GM23338 (cell line): Measurements from ENCODE around the gene WSCD1. TPM values are rescaled to one million over a fixed set of nuclear protein-coding genes. Genes with fewer than 3 reads are reported as not detected.

ENCODE experiments used
- ATAC-seq: fragments of 200-7000 bp; cut with Tn5 transposase; 3 replicates; pipeline ENCODE4 v1.9.1; 2020
- DNase-seq: peaks from one replicate; pipeline ENCODE4 v3.0.0-alpha.2; 2015; ENCODE audit warnings: low spot score
- H2AFZ ChIP-seq: fragments of 200-600 bp; sonication (generic); 2 replicates; pipeline ENCODE4 v1.8.0; 2016; ENCODE audit warnings: antibody characterized with exemption, mild to moderate bottlenecking, moderate library complexity
- H3F3A ChIP-seq: fragments of 200-600 bp; sonication (generic); replicated peaks from 2 replicates; pipeline ENCODE4 v1.8.0; 2017; ENCODE audit warnings: antibody characterized with exemption, mixed run types, low read depth
- H3K27ac ChIP-seq: fragments of 200-600 bp; sonication (generic); 2 replicates; pipeline ENCODE4 v1.6.1; 2016; ENCODE audit warnings: low read depth
- H3K27me3 ChIP-seq: fragments of 200-600 bp; sonication (generic); 2 replicates; pipeline ENCODE4 v1.8.0; 2016; ENCODE audit warnings: mild to moderate bottlenecking, mixed run types, moderate library complexity; ENCODE audit not compliant: insufficient read depth
- H3K36me3 ChIP-seq: fragments of 200-600 bp; sonication (generic); 2 replicates; pipeline ENCODE4 v1.8.0; 2016; ENCODE audit warnings: mild to moderate bottlenecking; ENCODE audit not compliant: insufficient read depth
- H3K4me1 ChIP-seq: fragments of 200-600 bp; sonication (generic); 2 replicates; pipeline ENCODE4 v1.8.0; 2016; ENCODE audit warnings: mild to moderate bottlenecking, moderate library complexity; ENCODE audit not compliant: insufficient read depth
- H3K4me2 ChIP-seq: fragments of 200-600 bp; sonication (generic); 2 replicates; pipeline ENCODE4 v1.7.1; 2017; ENCODE audit warnings: mixed run types
- H3K4me3 ChIP-seq: fragments of 200-600 bp; sonication (generic); 2 replicates; pipeline ENCODE4 v1.6.1; 2016; ENCODE audit warnings: mixed run types
- H3K79me2 ChIP-seq: fragments of 200-600 bp; sonication (generic); replicated peaks from 2 replicates; pipeline ENCODE4 v1.8.0; 2017; ENCODE audit warnings: mild to moderate bottlenecking; ENCODE audit not compliant: insufficient read depth
- H3K9me2 ChIP-seq: fragments of 200-600 bp; sonication (generic); 2 replicates; pipeline ENCODE4 v1.8.0; 2017; ENCODE audit not compliant: insufficient read depth
- H4K20me1 ChIP-seq: fragments of 200-600 bp; sonication (generic); replicated peaks from 2 replicates; pipeline ENCODE4 v1.8.0; 2017; ENCODE audit warnings: mild to moderate bottlenecking; ENCODE audit not compliant: insufficient read depth
- H3K27ac Mint-ChIP-seq: 2 replicates; pipeline ENCODE4 v1.8.0; 2020; ENCODE audit warnings: inconsistent platforms, mild to moderate bottlenecking, moderate library complexity, mixed read lengths
- H3K27me3 Mint-ChIP-seq: 3 replicates; pipeline ENCODE4 v1.8.0; 2022; ENCODE audit warnings: low read depth, mild to moderate bottlenecking, moderate library complexity, mixed read lengths, inconsistent platforms; ENCODE audit not compliant: insufficient read depth, poor library complexity
- H3K36me3 Mint-ChIP-seq: 3 replicates; pipeline ENCODE4 v1.8.0; 2021; ENCODE audit warnings: low read depth, mild to moderate bottlenecking, inconsistent platforms, moderate library complexity, mixed read lengths
- H3K4me1 Mint-ChIP-seq: 3 replicates; pipeline ENCODE4 v1.8.0; 2020; ENCODE audit warnings: mild to moderate bottlenecking, inconsistent platforms, mixed read lengths
- H3K4me3 Mint-ChIP-seq: 3 replicates; pipeline ENCODE4 v1.8.0; 2021; ENCODE audit warnings: moderate library complexity, mild to moderate bottlenecking, inconsistent platforms, mixed read lengths
- H3K9me3 Mint-ChIP-seq: 3 replicates; pipeline ENCODE4 v1.8.0; 2020; ENCODE audit warnings: moderate library complexity, mild to moderate bottlenecking, inconsistent platforms, mixed read lengths
- CREB1 ChIP-seq: fragments of 250-450 bp; sonication (Bioruptor Pico); IDR thresholded peaks from 2 replicates; pipeline ENCODE4 v1.5.0; 2020; ENCODE audit warnings: low read depth, mild to moderate bottlenecking, moderate library complexity
- CTCF ChIP-seq, 2 experiments: fragments of 200-600 bp in 1 of 2; sonication (generic) in 1 of 2; conservative IDR thresholded peaks; 2 replicates each; pipeline versions ENCODE4 v1.5.1 to v1.6.1; 2016 to 2017; ENCODE audit warnings: antibody characterized with exemption in 2 of 2, low read depth in 2 of 2, mild to moderate bottlenecking in 2 of 2, moderate library complexity in 1 of 2
- ETS1 ChIP-seq: IDR thresholded peaks from 2 replicates; pipeline ENCODE4 v1.6.1; 2016; ENCODE audit warnings: antibody characterized with exemption
- EZH2 ChIP-seq: fragments of 200-600 bp; sonication (generic); IDR thresholded peaks from one replicate; pipeline ENCODE4 v1.8.0; 2017; ENCODE audit warnings: antibody characterized with exemption, mild to moderate bottlenecking, low read depth; ENCODE audit not compliant: unreplicated experiment
- EZH2phosphoT487 ChIP-seq: fragments of 200-600 bp; sonication (generic); IDR thresholded peaks from one replicate; pipeline ENCODE4 v1.8.1; 2018; ENCODE audit warnings: antibody characterized with exemption; ENCODE audit not compliant: unreplicated experiment
- JUNB ChIP-seq: IDR thresholded peaks from one replicate; pipeline ENCODE4 v1.6.1; 2016; ENCODE audit warnings: antibody characterized with exemption; ENCODE audit not compliant: unreplicated experiment
- NANOG ChIP-seq: IDR thresholded peaks from 2 replicates; pipeline ENCODE4 v1.6.1; 2016; ENCODE audit warnings: antibody characterized with exemption, borderline replicate concordance
- POLR2AphosphoS5 ChIP-seq: IDR thresholded peaks from 2 replicates; pipeline ENCODE4 v1.6.1; 2016; ENCODE audit warnings: antibody characterized with exemption, low read depth
- REST ChIP-seq: IDR thresholded peaks from one replicate; pipeline ENCODE4 v1.6.1; 2018; ENCODE audit warnings: antibody characterized with exemption; ENCODE audit not compliant: unreplicated experiment
- STAT1 ChIP-seq: IDR thresholded peaks from one replicate; pipeline ENCODE4 v1.6.1; 2016; ENCODE audit warnings: antibody characterized with exemption; ENCODE audit not compliant: unreplicated experiment
- ZNF114 ChIP-seq: fragments of 250-450 bp; sonication (Bioruptor Pico); IDR thresholded peaks from 2 replicates; pipeline ENCODE4 v1.5.0; 2020; ENCODE audit warnings: mild to moderate bottlenecking, moderate library complexity
- ZNF331 ChIP-seq: fragments of 250-450 bp; sonication (Bioruptor Pico); IDR thresholded peaks from 2 replicates; pipeline ENCODE4 v1.5.0; 2020; ENCODE audit warnings: low read depth, mild to moderate bottlenecking, moderate library complexity
- ZNF462 ChIP-seq: fragments of 250-450 bp; sonication (Bioruptor Pico); IDR thresholded peaks from 2 replicates; pipeline ENCODE4 v1.5.0; 2020; ENCODE audit warnings: mild to moderate bottlenecking, moderate library complexity
- polyA plus RNA-seq: library from polyadenylated mRNA; unstranded; fragments of >200 nt; fragmentation: Nextera tagmentation; extraction: Ambion mirVana; gene quantifications from 2 replicates; pipeline ENCODE4 v1.2.1, GENCODE V29; 2016
- total RNA-seq: library from RNA; depleted of rRNA; stranded (reverse); fragments of >200 nt; shearing (Covaris generic); gene quantifications from 2 replicates; pipeline ENCODE4 v1.2.3, GENCODE V29; 2014

Gene WSCD1
- total and polyA plus RNA-seq, 2 experiments from 2014 or later, result 6.1 to 38.9 TPM

GRCh38 chr17:6160911-6161855 lies 91.0 kb downstream of the WSCD1 start:
- peak overlapping the region; percentile 24; the same call in 1 of the 2 replicates for H3K27ac Mint-ChIP-seq
- no peak for ATAC-seq

More at GRCh38 chr17:6160911-6161855, 91.0 kb downstream of the WSCD1 start:
- H3K27ac ChIP-seq, result no peak overlapping the region
- Mint-ChIP-seq H3K27me3 (peaks cover 11% of the 10 kb centered on the region), H3K9me3 (no peaks in the 10 kb centered on the region), H3K36me3 (no peaks in the 10 kb centered on the region), H3K4me1 (peaks cover 34% of the 10 kb centered on the region), H3K4me3 (no peak overlapping the region)
- H3K79me2 ChIP-seq, result no peaks in the 10 kb centered on the region
- TF ChIP-seq ZNF462, result no peak
- TF ChIP-seq CREB1 (CRISPR knock-in tag), result no peak
- TF ChIP-seq EZH2phosphoT487, result no peak
- TF ChIP-seq CTCF (conservative IDR thresholded peaks at IDR 0.05; ENCODE audit: low read depth in 2 of 2), result no peak
- no peak for TF ChIP-seq ETS1
- no peak for TF ChIP-seq STAT1
- no peak for TF ChIP-seq ZNF114 (CRISPR knock-in tag)
- TF ChIP-seq EZH2, result no peak
- no peak for TF ChIP-seq REST
- no peak for TF ChIP-seq NANOG
- no peak for TF ChIP-seq JUNB
- TF ChIP-seq ZNF331 (CRISPR knock-in tag), result no peak
- no peak for TF ChIP-seq POLR2AphosphoS5
- no peaks in the 10 kb centered on the region for H3K36me3 ChIP-seq
- no peaks in the 10 kb centered on the region for H4K20me1 ChIP-seq
- H3K4me2 ChIP-seq, result peak overlapping the region; percentile 70
- peaks cover 7% of the 10 kb centered on the region for H3K9me2 ChIP-seq
- H3K4me3 ChIP-seq, result peak overlapping the region; percentile 19; the same call in 1 of the 2 replicates
- H3K27me3 ChIP-seq, result no peaks in the 10 kb centered on the region
- DNase-seq, result no peak
- no peaks in the 10 kb centered on the region for H3F3A ChIP-seq
- peaks cover 26% of the 10 kb centered on the region for H3K4me1 ChIP-seq
- no peak overlapping the region for H2AFZ ChIP-seq
